ENCODE results near the gene FYTTD1.

FYTTD1 gene

GRCh38 chr3:197802779-197803459 lies 53.2 kb downstream of the FYTTD1 start:
- in situ Hi-C loops (cut with HindIII; ENCODE audit: low pct_ligation_motif_present, low sequenced_read_pairs), result no loop called here
- Histone ChIP-seq H3K36me3 (replicated peaks) (no peaks in the 10 kb centered on the region), H3K27me3 (replicated peaks) (no peaks in the 10 kb centered on the region), H3K27ac (no peak overlapping the region), H3K4me3 (ENCODE audit: low read depth, low read length) (no peak overlapping the region)
- DNase-seq, result no peak
- TF ChIP-seq CTCF (IDR thresholded peaks at IDR 0.05; ENCODE audit: low read depth, low read length, missing control alignments), result peak; percentile 29

- H3K27me3 ChIP-seq (replicated peaks), result no peaks in the 10 kb centered on the region
- in situ Hi-C loops (cut with HindIII; ENCODE audit: low pct_ligation_motif_present, low sequenced_read_pairs), result no loop called here
- H3K4me3 ChIP-seq (ENCODE audit: low read depth, low read length), result no peak overlapping the region
- H3K36me3 ChIP-seq (replicated peaks), result no peaks in the 10 kb centered on the region
- no peak overlapping the region for H3K27ac ChIP-seq
- no peak for TF ChIP-seq CTCF (IDR thresholded peaks at IDR 0.05; ENCODE audit: low read depth, low read length, missing control alignments)
- DNase-seq, result no peak
Measured at GRCh38 chr3:197804511-197804910, 54.8 kb downstream of the FYTTD1 start.

- H3K4me3 ChIP-seq (ENCODE audit: low read depth, low read length), result no peak overlapping the region
- no peak for TF ChIP-seq CTCF (IDR thresholded peaks at IDR 0.05; ENCODE audit: low read depth, low read length, missing control alignments)
- no peaks in the 10 kb centered on the region for H3K27me3 ChIP-seq (replicated peaks)
- no peaks in the 10 kb centered on the region for H3K36me3 ChIP-seq (replicated peaks)
- in situ Hi-C loops (cut with HindIII; ENCODE audit: low pct_ligation_motif_present, low sequenced_read_pairs), result no loop called here
- no peak for DNase-seq
- H3K27ac ChIP-seq, result peak overlapping the region; percentile 6
Measured at GRCh38 chr3:197807969-197808587, 58.4 kb downstream of the FYTTD1 start.

GRCh38 chr3:197809356-197810020 lies 59.8 kb downstream of the FYTTD1 start:
- Histone ChIP-seq H3K4me3 (ENCODE audit: low read depth, low read length) (no peak overlapping the region), H3K27ac (peak overlapping the region; percentile 39), H3K36me3 (replicated peaks) (no peaks in the 10 kb centered on the region), H3K27me3 (replicated peaks) (no peaks in the 10 kb centered on the region)
- no peak for TF ChIP-seq CTCF (IDR thresholded peaks at IDR 0.05; ENCODE audit: low read depth, low read length, missing control alignments)
- DNase-seq, result peak; percentile 44
- in situ Hi-C loops (cut with HindIII; ENCODE audit: low pct_ligation_motif_present, low sequenced_read_pairs), result no loop called here

GRCh38 chr3:197810901-197811300 lies 61.2 kb downstream of the FYTTD1 start:
- DNase-seq, result no peak
- Histone ChIP-seq H3K36me3 (replicated peaks) (no peaks in the 10 kb centered on the region), H3K27me3 (replicated peaks) (no peaks in the 10 kb centered on the region), H3K27ac (peak overlapping the region; percentile 65), H3K4me3 (ENCODE audit: low read depth, low read length) (no peak overlapping the region)
- in situ Hi-C loops (cut with HindIII; ENCODE audit: low pct_ligation_motif_present, low sequenced_read_pairs), result no loop called here
- no peak for TF ChIP-seq CTCF (IDR thresholded peaks at IDR 0.05; ENCODE audit: low read depth, low read length, missing control alignments)

Measured in brain microvascular endothelial cell (primary cell).